ENCODE measurements around the gene MTHFR. TPM values are rescaled to one million over a fixed set of nuclear protein-coding genes. Genes with fewer than 3 reads are reported as not detected.

MTHFR gene
- total and polyA plus RNA-seq, 2 of the 8 experiments (the other 6 are each of a cell fraction or from before 2014, with no cell fraction given), result 8.7 to 18.5 TPM

DNA sequence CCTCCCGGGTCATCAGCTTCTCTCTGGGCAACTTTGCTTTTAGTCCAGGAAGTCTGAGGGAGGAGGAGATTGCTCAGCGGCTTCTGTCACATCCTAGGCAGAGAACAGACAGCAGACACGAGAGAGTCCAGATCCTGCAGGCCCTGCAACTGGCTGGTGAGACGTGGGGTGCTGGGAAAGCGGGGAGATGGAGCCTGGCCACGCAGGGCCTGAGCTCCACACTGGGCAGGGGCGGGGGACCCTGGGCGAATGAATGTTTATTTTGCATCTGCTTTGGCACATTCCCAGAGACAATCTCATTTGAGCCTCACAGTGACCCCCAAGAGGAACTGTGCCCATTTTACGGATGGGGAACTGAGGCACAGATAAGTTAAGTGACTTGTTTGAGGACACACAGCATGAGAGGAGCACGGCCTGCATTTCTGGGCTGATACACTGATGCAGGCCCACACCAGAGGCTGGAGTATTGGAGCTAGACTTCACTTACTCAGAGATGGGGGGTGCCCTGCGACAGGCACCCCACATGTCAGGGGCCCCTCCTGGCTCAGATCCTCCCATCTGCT lies 34.2 kb downstream of the MTHFR start:
- Histone ChIP-seq H2BK20ac (ENCODE audit: low read length) (no peak overlapping the region), H4K91ac (replicated peaks; ENCODE audit: insufficient read length, low read length) (no peak overlapping the region), H3K23ac (ENCODE audit: insufficient read length) (no peak overlapping the region), H3K79me1 (ENCODE audit: low read depth, low read length) (no peaks in the 10 kb centered on the region), H3K14ac (ENCODE audit: insufficient read length) (no peak overlapping the region), H3K4me2 (ENCODE audit: insufficient read depth in 1 of 2, low read depth in 2 of 2, low read length in 2 of 2) (no peak overlapping the region), H3K4me3 (ENCODE audit: extremely low read depth in 1 of 4, insufficient read depth in 2 of 4, low read depth in 3 of 4, low read length in 4 of 4) (no peak overlapping the region), H2BK12ac (ENCODE audit: low read depth, low read length) (no peak overlapping the region), H3K9ac (replicated peaks in 1 of 4; ENCODE audit: extremely low read depth in 1 of 4, low read depth in 3 of 4, low read length in 3 of 4) (no peak overlapping the region), H4K8ac (ENCODE audit: extremely low read depth, insufficient read depth, low read length) (no peak overlapping the region; the same call in 1 of the 2 replicates), H3K9me3 (ENCODE audit: insufficient read depth in 2 of 2, low read depth in 1 of 2, low read length in 1 of 2) (no peaks in the 10 kb centered on the region), H4K20me1 (replicated peaks in 1 of 2; ENCODE audit: control insufficient read depth in 1 of 2, insufficient read depth in 2 of 2, low read length in 2 of 2) (no peaks in the 10 kb centered on the region), H3K27me3 (replicated peaks in 1 of 4; ENCODE audit: control insufficient read depth in 3 of 4, extremely low read depth in 1 of 4, insufficient read depth in 3 of 4, low read length in 3 of 4) (no peaks in the 10 kb centered on the region; a peak in 1 of 7 replicates), H3K27ac (ENCODE audit: low read depth, low read length) (no peak overlapping the region), H2BK5ac (ENCODE audit: low read depth, low read length) (no peak overlapping the region), H3K4me1 (replicated peaks in 1 of 4; ENCODE audit: control insufficient read depth in 3 of 4, insufficient read depth in 4 of 4, low read length in 3 of 4) (no peaks in the 10 kb centered on the region), H3K4ac (replicated peaks; ENCODE audit: insufficient read length, low read depth, low read length) (no peak overlapping the region), H2AFZ (ENCODE audit: low read length) (no peak overlapping the region), H2AK5ac (ENCODE audit: low read depth, low read length) (no peak overlapping the region), H3K18ac (ENCODE audit: extremely low read depth, low read length) (no peak overlapping the region), H3K23me2 (ENCODE audit: low read depth, low read length) (no peaks in the 10 kb centered on the region), H2BK120ac (replicated peaks; ENCODE audit: low read depth, low read length) (no peak overlapping the region), H3K56ac (replicated peaks; ENCODE audit: insufficient read length, low read depth, low read length) (no peak overlapping the region), H3K79me2 (ENCODE audit: control insufficient read depth in 1 of 2, insufficient read depth in 2 of 2, low read length in 2 of 2) (no peaks in the 10 kb centered on the region), H4K5ac (ENCODE audit: insufficient read length, low read depth, low read length) (no peak overlapping the region), H2BK15ac (ENCODE audit: low read length) (no peak overlapping the region), H3K36me3 (ENCODE audit: control insufficient read depth in 2 of 4, insufficient read depth in 4 of 4, low read length in 3 of 4) (no peaks in the 10 kb centered on the region)
- WGBS, 2 experiments (ENCODE audit: extremely low coverage in 1 of 2, insufficient coverage in 1 of 2, insufficient read length in 1 of 2, insufficient replicate concordance in 2 of 2, low coverage in 1 of 2, low lambda C conversion rate in 2 of 2, missing lambda C conversion rate in 1 of 2), result 74% methylated on average over 11 of the region's 11 CpGs; no CpG with 5 or more reads in 1 of the 2 experiments
- POLR2A ChIA-PET (ENCODE audit: partially characterized antibody), result interaction anchor here (0.6 to 1.4 kb wide), 7 partner anchors 9 to 138 kb away, joined by 3 to 5 read pairs (median 3); partner anchors contain the start of genes AGTRAP, C1orf167 and FBXO6
- FAIRE-seq (no peak), DNase-seq (ENCODE audit: low read depth in 1 of 2, low spot score in 2 of 2) (no peak)
- CTCF ChIA-PET (ENCODE audit: partially characterized antibody), result interaction anchor here (0.8 to 1.6 kb wide), 5 partner anchors 10 to 129 kb away, joined by 3 to 4 read pairs (median 3); no protein-coding TSS in a partner anchor
- no peak for TF ChIP-seq BACH1 (IDR thresholded peaks at IDR 0.05; ENCODE audit: low read length)

Data from H1 (cell line).